Motor neuron (in vitro differentiated cells): ENCODE data around the gene GP5. TPM values are rescaled to one million over a fixed set of nuclear protein-coding genes. Genes with fewer than 3 reads are reported as not detected.
A peak's percentile ranks its signal among the peaks of the same experiment; 100 is the strongest.

Source experiments
- ATAC-seq, 8 experiments: fragments of 200-7000 bp; cut with Tn5 transposase; replicated peaks in 6 of 8; 2 replicates each; pipeline ENCODE4 v1.8.0; 2021; ENCODE audit warnings: mild to moderate bottlenecking in 8 of 8, moderate library complexity in 8 of 8
- H3K27ac ChIP-seq, 2 donors: fragments of 250-450 bp; sonication (Bioruptor Pico); 2 replicates each; pipeline ENCODE4 v1.9.0; 2021; ENCODE audit warnings: antibody characterized with exemption in 2 of 2, mild to moderate bottlenecking in 2 of 2, moderate library complexity in 1 of 2
- H3K4me1 ChIP-seq, 2 donors: fragments of 250-450 bp; sonication (Bioruptor Pico); replicated peaks in 1 of 2; 2 replicates each; pipeline ENCODE4 v1.6.1; 2021; ENCODE audit warnings: antibody characterized with exemption in 2 of 2, mild to moderate bottlenecking in 2 of 2, moderate library complexity in 1 of 2
- H3K4me3 ChIP-seq, 5 donors: fragments of 250-450 bp; sonication (Bioruptor Pico); 2 replicates each; pipeline ENCODE4 v1.9.0; 2021; ENCODE audit warnings: antibody characterized with exemption in 5 of 5, mild to moderate bottlenecking in 5 of 5, moderate library complexity in 4 of 5
- WGBS, 10 experiments: fragments of 450-650 bp; shearing (Covaris generic); methylation state at CpG; one replicate each; pipeline ENCODE4 v1.0.0; 2022; 5-methylcytosine and 5-hydroxymethylcytosine counted together
- in situ Hi-C, 9 experiments: fragments of 400-800 bp; cut with MboI; loops; one replicate each; pipeline ENCODE4 v1.15.0; 2021; ENCODE audit warnings: low sequenced_read_pairs in 9 of 9, low pct_unique_long_range_greater_than_20kb in 2 of 9; ENCODE audit not compliant: unreplicated experiment in 9 of 9
- total RNA-seq, 8 experiments: library from RNA; unstranded; fragments of 300-600 nt; gene quantifications; 2 replicates each; pipeline versions ENCODE4 v1.2.3 to v1.2.4, GENCODE V29; 2022

Gene GP5
- total RNA-seq, 8 experiments from 2014 or later, result 0.05 to 4.0 (median 0.39) TPM

- in situ Hi-C loops, result no loop called here
- no peak for ATAC-seq
- Histone ChIP-seq H3K27ac (no peak overlapping the region), H3K4me1 (peaks cover 18% of the 10 kb centered on the region in 2 donors), H3K4me3 (no peak overlapping the region)
- WGBS, 10 experiments, result 40 to 83% (median 72%) methylated on average over 1 to 13 of the region's 20 CpGs; no CpG with 5 or more reads in 5 of the 10 experiments
Measured at GRCh38 chr3:194382196-194382891, 16.7 kb downstream of the GP5 start.

DNA sequence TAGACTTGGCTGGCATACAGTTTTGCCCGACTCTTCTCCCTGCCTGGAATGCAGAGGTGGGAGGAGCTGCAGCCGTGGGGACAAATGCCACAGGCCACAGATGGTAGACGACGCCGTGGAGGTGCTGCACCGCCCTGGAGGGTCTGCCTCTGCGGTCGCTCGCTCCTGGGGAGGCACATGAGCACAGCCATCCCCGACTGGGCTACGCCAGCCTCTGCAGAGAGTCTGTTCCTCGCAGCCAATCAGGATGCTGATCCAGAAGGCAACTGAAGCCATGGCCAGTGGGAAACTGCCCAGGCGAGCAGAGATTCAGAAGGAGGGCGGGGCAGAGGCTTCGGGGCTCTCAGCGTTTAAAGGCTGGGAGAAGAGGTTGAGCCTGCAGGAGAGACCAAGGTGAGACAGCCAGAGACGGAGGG, 17.6 kb downstream of the GP5 start:
- 20 to 89% (median 80%) methylated on average over 1 to 7 of the region's 17 CpGs; no CpG with 5 or more reads in 5 of the 10 experiments for WGBS, 10 experiments
- peaks cover 12 to 18% of the 10 kb centered on the region in 2 donors for H3K4me1 ChIP-seq
- no peak overlapping the region for H3K4me3 ChIP-seq
- peak in 2 of 8 experiments; percentile 35 to 50 for ATAC-seq
- in situ Hi-C loops, result no loop called here
- no peak overlapping the region for H3K27ac ChIP-seq

DNA sequence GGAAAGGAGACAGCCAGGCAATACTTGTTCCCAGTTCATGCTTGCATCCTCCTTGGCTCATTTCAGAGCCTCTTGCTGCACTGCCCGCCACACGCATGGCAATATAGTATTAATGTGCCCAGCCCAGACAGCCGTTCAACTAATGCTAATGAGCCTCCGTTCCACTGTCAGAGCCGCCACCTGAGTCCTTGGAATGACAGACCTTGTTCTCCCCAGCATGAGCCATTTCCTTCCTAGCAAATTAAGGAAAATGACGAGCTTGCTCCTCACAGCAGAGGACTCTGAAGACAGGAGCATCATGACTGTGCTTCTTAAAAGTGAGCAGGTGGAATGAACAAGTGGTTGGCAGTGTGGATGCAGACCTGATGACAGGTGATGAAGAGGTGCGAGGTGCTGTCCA, 18.7 kb downstream of the GP5 start:
- H3K4me1 ChIP-seq, result peaks cover 18 to 26% of the 10 kb centered on the region in 2 donors
- WGBS, 10 experiments, result 59 to 95% (median 80%) methylated on average over 1 to 7 of the region's 7 CpGs; no CpG with 5 or more reads in 3 of the 10 experiments
- in situ Hi-C loops, result no loop called here
- ATAC-seq, result peak in 5 of 8 experiments; percentile 28 to 64 (median 43)
- H3K4me3 ChIP-seq, result no peak overlapping the region
- H3K27ac ChIP-seq, result no peak overlapping the region

DNA sequence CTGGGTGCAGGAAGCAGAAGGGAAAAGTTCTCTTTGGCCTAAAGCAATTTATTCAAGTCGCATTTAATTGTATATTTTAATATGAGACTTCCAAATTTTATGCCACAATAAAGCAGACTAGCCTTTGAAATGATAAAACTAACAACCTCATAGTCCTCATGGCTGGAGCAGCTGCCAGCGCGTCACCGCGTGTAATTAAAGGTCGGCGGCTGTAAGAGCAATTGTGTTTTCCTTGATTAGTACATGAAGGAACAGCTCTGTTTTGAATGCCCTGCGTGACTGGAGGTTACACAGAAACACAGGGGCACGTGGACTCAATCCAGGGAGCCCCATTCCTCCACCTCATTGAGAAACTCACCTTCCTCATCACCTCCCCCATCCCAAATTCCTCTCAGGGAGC, 19.4 kb downstream of the GP5 start:
- in situ Hi-C loops, result no loop called here
- ATAC-seq, result peak in 5 of 8 experiments; percentile 9 to 30 (median 24)
- Histone ChIP-seq H3K4me3 (no peak overlapping the region), H3K4me1 (peaks cover 18 to 31% of the 10 kb centered on the region in 2 donors), H3K27ac (no peak overlapping the region)
- 0 to 82% (median 67%) methylated on average over 1 to 9 of the region's 9 CpGs; no CpG with 5 or more reads in 2 of the 10 experiments for WGBS, 10 experiments

- in situ Hi-C loops, result no loop called here
- Histone ChIP-seq H3K27ac (no peak overlapping the region), H3K4me3 (no peak overlapping the region), H3K4me1 (peaks cover 18 to 35% of the 10 kb centered on the region in 2 donors)
- peak in 1 of 8 experiments; percentile 25 for ATAC-seq
- 80 to 100% (median 100%) methylated on average over 1 to 6 of the region's 6 CpGs; no CpG with 5 or more reads in 4 of the 10 experiments for WGBS, 10 experiments
Measured at GRCh38 chr3:194379231-194379630, 19.8 kb downstream of the GP5 start.

GRCh38 chr3:194377708-194378107, 21.4 kb downstream of the GP5 start:
- Histone ChIP-seq H3K27ac (no peak overlapping the region), H3K4me3 (no peak overlapping the region), H3K4me1 (peaks cover 24 to 42% of the 10 kb centered on the region in 2 donors)
- WGBS, 10 experiments, result 0 to 100% (median 62%) methylated on average over 1 of the region's 1 CpG; no CpG with 5 or more reads in 2 of the 10 experiments
- ATAC-seq, result no peak
- in situ Hi-C loops, result no loop called here

- Histone ChIP-seq H3K27ac (peak overlapping the region in 1 of 2 donors; percentile 13), H3K4me1 (peaks cover 19 to 42% of the 10 kb centered on the region in 2 donors), H3K4me3 (no peak overlapping the region)
- 76 to 100% (median 84%) methylated on average over 1 to 7 of the region's 10 CpGs; no CpG with 5 or more reads in 2 of the 10 experiments for WGBS, 10 experiments
- ATAC-seq, result no peak
- in situ Hi-C loops, result no loop called here
Measured at GRCh38 chr3:194376241-194376560, 22.9 kb downstream of the GP5 start.

- in situ Hi-C loops, result no loop called here
- ATAC-seq, result peak in 5 of 8 experiments; percentile 57 to 76 (median 72)
Measured at GRCh38 chr3:194375473-194376240, 23.4 kb downstream of the GP5 start.

DNA sequence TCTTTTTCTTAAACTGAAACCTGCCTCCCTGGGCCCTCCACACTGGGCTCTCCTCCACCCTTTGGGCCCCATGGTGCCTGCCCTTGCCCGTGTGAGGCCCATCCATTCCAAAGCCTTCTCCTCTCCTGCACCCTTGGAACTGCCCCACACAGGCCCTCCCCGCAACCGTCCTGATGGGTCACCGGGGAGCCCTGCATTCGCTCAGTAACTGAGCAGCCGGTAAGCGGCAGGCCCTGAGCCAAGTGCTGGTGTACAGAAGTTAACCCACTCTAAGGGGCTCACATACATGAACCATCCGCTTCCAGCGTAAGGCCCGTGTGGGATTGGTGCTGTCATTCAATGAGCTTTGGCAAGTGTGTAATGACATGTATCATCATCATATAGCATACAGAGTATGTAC, 24.1 kb downstream of the GP5 start:
- Histone ChIP-seq H3K27ac (no peak overlapping the region), H3K4me3 (no peak overlapping the region), H3K4me1 (peaks cover 15 to 32% of the 10 kb centered on the region in 2 donors)
- 43 to 100% (median 83%) methylated on average over 1 to 8 of the region's 10 CpGs for WGBS, 10 experiments
- ATAC-seq, result peak in 5 of 8 experiments; percentile 34 to 74 (median 44)
- in situ Hi-C loops, result no loop called here

More at GRCh38 chr3:194375473-194376240, 23.4 kb downstream of the GP5 start:
- H3K27ac ChIP-seq, result peak overlapping the region; percentile 46 to 67
- H3K4me1 ChIP-seq, result peaks cover 19 to 40% of the 10 kb centered on the region in 2 donors
- WGBS, 10 experiments, result 36 to 100% (median 66%) methylated on average over 1 to 9 of the region's 15 CpGs
- H3K4me3 ChIP-seq, result no peak overlapping the region

DNA sequence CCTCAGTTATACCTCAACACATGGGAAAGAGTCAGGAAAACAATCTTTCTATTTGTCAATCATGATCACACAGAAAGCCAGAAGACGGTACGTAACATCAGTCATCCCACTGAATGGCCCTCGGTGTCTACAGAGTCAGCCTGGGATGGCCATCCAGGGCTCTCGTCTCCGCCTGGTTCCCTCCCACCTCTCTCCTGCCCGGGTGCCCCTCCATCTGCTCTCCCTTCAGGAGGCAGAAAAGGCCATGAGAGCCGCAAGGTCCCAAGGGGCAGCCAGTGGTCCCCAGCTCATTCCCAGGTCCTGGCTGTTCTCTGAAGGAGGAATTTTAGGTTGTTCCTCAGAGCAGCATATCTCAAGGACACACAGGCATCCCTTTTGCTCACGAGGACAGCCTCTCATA, 25.2 kb downstream of the GP5 start:
- H3K4me3 ChIP-seq, result no peak overlapping the region
- in situ Hi-C loops, result no loop called here
- H3K27ac ChIP-seq, result peak overlapping the region in 1 of 2 donors; percentile 35
- ATAC-seq, result peak in 4 of 8 experiments; percentile 35 to 67 (median 60)
- peaks cover 15 to 24% of the 10 kb centered on the region in 2 donors for H3K4me1 ChIP-seq
- WGBS, 10 experiments, result 40 to 100% (median 65%) methylated on average over 1 to 7 of the region's 8 CpGs; no CpG with 5 or more reads in 1 of the 10 experiments

- no peak for ATAC-seq
- 89 to 100% (median 90%) methylated on average over 1 to 8 of the region's 14 CpGs; no CpG with 5 or more reads in 5 of the 10 experiments for WGBS, 10 experiments
- in situ Hi-C loops, result no loop called here
- Histone ChIP-seq H3K4me1 (peaks cover 17 to 30% of the 10 kb centered on the region in 2 donors), H3K27ac (no peak overlapping the region), H3K4me3 (no peak overlapping the region)
Measured at GRCh38 chr3:194373028-194373427, 26.0 kb downstream of the GP5 start.

- H3K4me3 ChIP-seq, result no peak overlapping the region
- in situ Hi-C loops, result no loop called here
- ATAC-seq, result no peak
- peaks cover 13 to 30% of the 10 kb centered on the region in 2 donors for H3K4me1 ChIP-seq
- H3K27ac ChIP-seq, result no peak overlapping the region
- 34 to 100% (median 84%) methylated on average over 1 to 8 of the region's 10 CpGs; no CpG with 5 or more reads in 2 of the 10 experiments for WGBS, 10 experiments
Measured at GRCh38 chr3:194370753-194371152, 28.3 kb downstream of the GP5 start.
